Suppressor macrophage treated with lipopolysaccharide for 4 hours (primary cell): Measurements from ENCODE around the gene KATNB1.

ENCODE experiments used
- DNase-seq: peaks from one replicate; pipeline ENCODE4 v3.0.0-alpha.2; 2020

KATNB1 gene

GRCh38 chr16:57735755-57736418 is at the start of gene KATNB1:
KATNB1 (plus strand) TSS chr16:57735770; CDS start chr16:57737244, 1,474 bp downstream.
- DNase-seq = no peak

- no peak for DNase-seq
Observed at GRCh38 chr16:57686577-57686976, 49.0 kb upstream of the KATNB1 start.

- DNase-seq = no peak
Observed at GRCh38 chr16:57687363-57687929, 48.1 kb upstream of the KATNB1 start.

- no peak for DNase-seq
Observed at GRCh38 chr16:57688487-57688986, 47.0 kb upstream of the KATNB1 start.

- no peak for DNase-seq
Observed at GRCh38 chr16:57688987-57689761, 46.4 kb upstream of the KATNB1 start.

- peak; percentile 19 for DNase-seq
Observed at GRCh38 chr16:57689762-57690558, 45.6 kb upstream of the KATNB1 start.

GRCh38 chr16:57690782-57691471 is 44.6 kb upstream of the KATNB1 start:
- DNase-seq = peak; percentile 21

GRCh38 chr16:57692636-57693035 is 42.9 kb upstream of the KATNB1 start:
- no peak for DNase-seq

- no peak for DNase-seq
Observed at GRCh38 chr16:57693550-57693949, 42.0 kb upstream of the KATNB1 start.

- DNase-seq = no peak
Observed at GRCh38 chr16:57694231-57694724, 41.3 kb upstream of the KATNB1 start.

GRCh38 chr16:57694725-57695679 is 40.6 kb upstream of the KATNB1 start, which contains the start of gene DRC7:
DRC7 (plus strand) TSS chr16:57694806; CDS start chr16:57697950, 3,144 bp downstream.
- DNase-seq = peak; percentile 59

GRCh38 chr16:57695680-57696069 is 39.9 kb upstream of the KATNB1 start:
- DNase-seq = no peak

- no peak for DNase-seq
Observed at GRCh38 chr16:57696240-57696639, 39.3 kb upstream of the KATNB1 start.

GRCh38 chr16:57697896-57698537 is 37.6 kb upstream of the KATNB1 start:
- no peak for DNase-seq

- no peak for DNase-seq
Observed at GRCh38 chr16:57698812-57699405, 36.7 kb upstream of the KATNB1 start.

GRCh38 chr16:57699481-57699880 is 36.1 kb upstream of the KATNB1 start:
- no peak for DNase-seq

GRCh38 chr16:57699899-57700298 is 35.7 kb upstream of the KATNB1 start:
- no peak for DNase-seq

GRCh38 chr16:57700781-57701551 is 34.6 kb upstream of the KATNB1 start:
- DNase-seq = no peak

GRCh38 chr16:57701759-57702371 is 33.7 kb upstream of the KATNB1 start:
- DNase-seq = no peak
